NCI-H1930 (cell line): Measurements from ENCODE around the gene ADAMTSL1.

ENCODE experiments used
- DNase-seq, 2 experiments: peaks; one replicate each; lab custom pipeline; 2025; lab: John Stamatoyannopoulos, UW

The ADAMTSL1 gene

DNA sequence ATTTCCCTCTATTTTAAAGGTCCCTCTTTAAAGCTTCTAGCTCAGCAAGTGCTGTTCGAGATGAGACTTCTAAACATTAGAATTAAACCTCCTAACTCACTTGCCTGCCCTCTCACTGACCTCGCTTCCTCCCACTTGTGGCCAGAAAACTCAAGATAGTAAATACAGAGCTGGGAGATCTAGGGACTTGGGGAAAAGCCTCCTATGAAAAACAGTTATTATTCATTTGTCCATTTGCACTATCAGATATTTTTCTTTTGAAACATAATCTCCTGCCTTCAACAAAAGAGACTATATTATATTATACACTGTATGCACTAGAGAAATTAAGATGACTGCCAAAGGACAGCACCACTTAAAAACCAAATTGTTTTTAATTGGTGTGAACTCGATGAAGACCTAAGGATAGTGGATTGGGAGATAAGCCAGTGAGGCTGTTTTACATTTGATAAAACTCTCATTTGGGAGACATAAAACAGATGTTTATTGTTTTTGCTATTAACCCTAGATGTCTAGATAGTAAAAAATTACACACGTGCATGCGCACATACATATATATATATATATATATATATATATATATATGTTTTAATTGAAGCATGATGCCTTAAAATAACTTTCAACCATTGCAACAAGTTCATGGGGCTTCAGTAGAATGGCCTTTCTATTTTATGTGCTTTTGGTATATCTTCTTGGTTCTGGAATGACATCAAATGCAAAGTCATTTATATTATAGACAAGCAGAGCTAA, 229.4 kb downstream of the ADAMTSL1 start:
- DNase-seq = no peak

DNA sequence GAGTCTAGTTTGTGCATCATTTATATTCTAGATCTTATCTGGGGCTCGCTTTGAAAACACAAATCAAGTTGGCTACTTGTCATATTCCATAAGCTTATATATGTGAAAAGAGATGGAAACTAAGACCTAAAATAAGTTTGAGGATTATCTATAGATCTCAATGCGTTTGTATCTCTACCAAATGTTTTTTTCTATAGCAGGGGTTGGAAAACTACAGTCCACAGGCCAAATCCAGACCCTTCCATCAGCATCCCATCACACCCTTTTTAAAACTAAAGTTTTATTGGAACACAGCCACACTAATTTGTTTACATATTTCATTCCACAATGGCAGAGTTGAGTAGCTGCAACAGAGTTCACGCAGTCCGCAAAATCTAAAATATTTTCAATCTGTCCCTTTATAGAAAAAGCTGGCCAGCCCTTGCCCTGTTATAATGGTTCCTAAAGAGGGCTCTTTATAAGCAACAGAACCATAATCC, 230.0 kb downstream of the ADAMTSL1 start:
- no peak for DNase-seq

DNA sequence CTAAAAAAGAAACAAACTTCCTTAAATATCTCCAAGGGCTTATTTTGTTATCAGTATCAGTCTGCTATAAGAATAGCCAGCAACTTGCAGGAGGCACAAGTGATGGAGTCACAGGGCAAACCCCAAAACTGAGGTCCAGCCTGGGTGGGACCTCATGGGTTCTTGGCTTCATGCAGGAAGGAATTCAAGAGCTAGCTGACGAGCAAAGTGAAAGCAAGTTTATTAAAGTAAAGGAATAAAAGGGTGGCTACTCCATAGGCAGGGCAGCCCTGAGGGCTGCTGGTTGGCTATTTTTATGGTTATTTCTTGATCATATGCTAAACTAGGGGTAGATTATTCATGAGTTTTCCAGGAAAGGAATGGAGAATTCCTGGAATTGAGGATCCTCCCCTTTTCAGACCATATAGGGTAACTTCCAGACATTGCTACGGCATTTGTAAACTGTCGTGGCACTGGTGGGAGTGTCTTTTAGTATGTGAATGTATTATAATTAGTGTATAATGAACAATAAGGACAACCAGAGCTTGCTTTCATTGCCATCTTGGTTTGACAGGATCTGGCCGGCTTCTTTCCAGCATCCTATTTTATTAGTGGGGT, 231.9 kb downstream of the ADAMTSL1 start:
- no peak for DNase-seq

DNA sequence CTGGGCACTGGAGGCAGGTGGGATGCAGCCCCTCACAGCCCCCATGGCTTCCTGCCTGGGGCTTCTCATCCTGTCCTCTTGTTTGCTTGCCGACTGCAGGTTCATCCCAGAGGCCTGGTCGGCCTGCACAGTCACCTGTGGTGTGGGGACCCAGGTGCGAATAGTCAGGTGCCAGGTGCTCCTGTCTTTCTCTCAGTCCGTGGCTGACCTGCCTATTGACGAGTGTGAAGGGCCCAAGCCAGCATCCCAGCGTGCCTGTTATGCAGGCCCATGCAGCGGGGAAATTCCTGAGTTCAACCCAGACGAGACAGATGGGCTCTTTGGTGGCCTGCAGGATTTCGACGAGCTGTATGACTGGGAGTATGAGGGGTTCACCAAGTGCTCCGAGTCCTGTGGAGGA, 232.7 kb downstream of the ADAMTSL1 start:
- DNase-seq = no peak

DNA sequence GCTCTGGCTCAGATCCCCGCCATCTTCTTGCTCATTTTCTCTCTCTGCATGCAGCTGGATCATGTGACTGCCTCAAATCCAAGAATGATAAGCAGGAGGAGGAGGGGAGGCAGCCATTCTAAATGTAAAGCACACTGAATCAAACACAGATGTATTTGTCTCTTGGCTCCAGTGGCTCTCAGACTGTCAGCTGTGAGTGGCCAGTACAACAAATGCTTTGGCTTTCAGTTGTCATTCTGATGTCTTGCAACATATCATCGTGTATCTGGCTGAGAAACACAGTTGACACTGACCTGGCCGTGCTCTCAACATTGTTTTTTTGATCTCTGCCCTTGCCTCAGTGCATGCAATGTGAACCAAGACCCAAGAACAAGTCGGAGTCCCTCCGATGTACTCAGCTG, 233.1 kb downstream of the ADAMTSL1 start:
- DNase-seq = no peak

DNA sequence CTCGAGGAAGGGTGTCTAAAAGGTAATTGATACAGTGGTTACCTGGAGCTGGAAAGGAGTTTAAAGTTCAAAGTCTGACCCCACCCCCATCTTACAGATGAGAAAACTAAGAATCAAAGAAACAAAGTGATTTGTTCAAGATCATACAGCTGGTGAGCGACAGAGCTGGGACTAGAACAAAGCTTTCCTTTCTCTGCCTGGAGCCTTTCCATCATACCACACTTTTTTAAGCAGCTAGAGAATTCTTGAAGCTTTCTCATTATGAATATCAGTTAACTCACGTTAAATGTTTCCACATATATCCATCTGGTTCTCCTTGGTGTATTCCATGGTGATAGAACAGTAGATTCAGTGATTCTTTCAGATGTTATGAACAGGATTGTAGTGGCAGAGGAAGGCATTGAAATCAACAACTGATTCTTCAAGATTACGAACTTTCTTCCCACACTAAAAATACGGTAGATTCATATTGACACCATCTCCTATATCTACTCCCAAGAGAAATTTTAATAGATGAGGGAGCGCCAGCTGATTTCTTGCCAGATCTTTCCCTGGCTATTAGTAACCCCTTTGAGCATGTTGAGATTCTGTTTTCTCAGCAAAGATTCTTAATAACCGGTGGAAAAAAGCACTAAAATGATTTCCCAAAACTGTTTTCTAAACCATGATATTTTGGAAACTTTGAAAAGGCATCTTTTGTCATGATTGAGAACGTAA, 233.7 kb downstream of the ADAMTSL1 start:
- no peak for DNase-seq

DNA sequence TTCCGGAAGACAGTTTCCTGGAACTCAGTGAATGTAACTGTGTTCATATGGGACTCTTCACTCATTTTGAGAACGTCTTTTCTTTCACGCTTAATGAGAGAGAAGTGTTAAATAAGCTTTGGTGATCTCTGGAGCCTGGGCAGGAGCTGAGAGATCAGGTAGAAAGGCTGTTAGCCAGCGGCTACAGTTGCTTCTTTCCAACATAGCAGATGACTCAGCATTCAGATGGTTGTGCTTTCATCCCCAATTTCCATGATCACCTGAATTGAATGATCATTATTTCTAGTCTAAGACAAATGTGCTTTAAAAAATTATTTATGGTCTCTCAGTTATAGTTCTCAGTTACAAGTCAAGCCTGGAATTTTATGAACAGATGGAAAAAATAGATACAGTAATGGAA, 234.5 kb downstream of the ADAMTSL1 start:
- DNase-seq = no peak

DNA sequence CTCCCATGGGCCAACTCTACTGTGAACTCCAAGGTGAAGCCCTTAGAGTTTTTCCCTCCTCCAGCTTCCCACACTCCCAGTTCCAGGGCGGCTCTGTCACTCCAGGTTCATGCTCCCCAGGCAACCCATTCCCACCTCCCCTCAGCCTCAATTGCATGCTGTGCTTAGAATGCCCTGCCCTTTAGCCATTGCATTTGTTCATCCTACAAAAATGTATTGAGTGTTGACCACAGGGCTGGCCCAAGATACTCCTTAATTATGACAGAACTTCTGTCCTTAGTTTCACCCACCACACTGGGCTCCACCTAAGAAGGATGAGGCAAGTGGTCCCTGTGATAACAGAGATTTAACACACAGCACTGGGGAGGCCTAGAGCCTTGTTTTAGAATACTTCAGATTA, 236.1 kb downstream of the ADAMTSL1 start:
- no peak for DNase-seq

DNA sequence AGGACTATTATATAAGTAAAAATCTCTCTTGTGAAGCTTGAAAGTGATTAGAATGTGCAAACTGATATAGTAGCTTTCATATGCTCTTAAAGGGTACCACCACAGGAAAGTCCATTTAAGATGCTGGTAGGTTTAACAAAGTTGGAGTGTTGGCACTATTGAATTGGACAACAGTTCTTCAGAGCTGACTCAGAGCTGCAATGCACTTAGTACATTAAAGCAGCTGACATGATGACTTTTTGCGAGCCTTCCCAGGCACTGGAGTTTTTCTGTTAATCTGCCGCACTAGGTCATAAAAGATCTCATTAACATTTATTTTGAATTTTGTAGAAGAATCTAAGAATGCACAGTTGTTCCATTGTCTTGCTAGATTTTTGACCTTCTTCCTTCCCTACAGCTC, 243.8 kb downstream of the ADAMTSL1 start:
- DNase-seq = no peak

DNA sequence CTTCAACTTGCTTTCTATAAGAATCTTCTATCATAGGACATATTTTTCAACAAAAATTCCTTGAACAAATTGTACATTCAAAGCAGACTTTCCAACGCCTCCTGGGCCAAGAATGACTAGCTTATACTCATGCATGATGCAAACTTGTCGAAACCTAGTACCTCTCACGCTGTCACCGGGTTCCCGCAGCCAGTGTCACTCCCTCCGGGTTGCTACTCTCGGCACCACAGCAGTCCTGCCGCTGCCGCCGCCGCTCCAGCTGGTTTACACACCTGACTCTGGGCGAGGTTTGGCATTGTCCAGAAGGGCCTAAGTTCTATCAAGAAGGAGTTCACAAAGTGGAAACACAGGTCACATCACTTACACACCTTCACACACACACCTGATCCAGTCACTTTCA, 244.4 kb downstream of the ADAMTSL1 start:
- no peak for DNase-seq

DNA sequence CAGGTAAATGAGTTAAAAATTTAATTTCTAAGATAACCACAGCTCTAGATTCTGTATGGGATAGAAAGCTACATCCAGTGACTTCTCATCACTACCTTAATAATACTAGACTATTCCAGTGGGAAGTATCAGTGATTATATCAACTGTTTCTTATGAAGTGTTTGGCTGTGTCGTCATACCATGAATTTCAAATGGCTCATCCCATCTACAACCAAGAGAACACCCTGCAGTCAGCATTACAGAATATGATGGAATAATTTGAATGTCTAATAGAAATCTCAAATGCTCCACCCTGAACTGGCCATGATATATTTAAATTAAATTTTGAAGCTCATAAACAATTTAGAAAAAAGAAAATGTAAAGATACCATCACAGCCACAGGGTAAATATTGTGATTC, 245.0 kb downstream of the ADAMTSL1 start:
- no peak for DNase-seq

DNA sequence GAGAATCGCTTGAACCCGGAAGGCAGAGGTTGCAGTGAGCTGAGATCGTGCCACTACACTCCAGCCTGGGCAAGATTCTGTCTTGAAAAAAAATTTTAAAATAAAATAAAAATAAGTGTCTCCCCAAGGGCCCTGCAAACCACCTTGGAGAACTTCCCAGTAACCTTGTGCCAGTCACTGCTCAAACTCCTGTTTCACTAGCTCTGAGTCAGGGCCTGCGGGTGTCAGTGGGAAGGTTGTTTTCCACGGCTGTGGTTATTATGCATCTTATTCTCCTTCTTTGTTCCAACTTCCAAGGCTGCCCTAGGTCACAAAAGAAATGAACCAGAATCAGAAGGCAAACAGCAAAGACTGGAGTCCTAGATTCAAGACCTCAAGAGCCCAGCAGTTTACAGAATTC, 246.7 kb downstream of the ADAMTSL1 start:
- no peak for DNase-seq

DNA sequence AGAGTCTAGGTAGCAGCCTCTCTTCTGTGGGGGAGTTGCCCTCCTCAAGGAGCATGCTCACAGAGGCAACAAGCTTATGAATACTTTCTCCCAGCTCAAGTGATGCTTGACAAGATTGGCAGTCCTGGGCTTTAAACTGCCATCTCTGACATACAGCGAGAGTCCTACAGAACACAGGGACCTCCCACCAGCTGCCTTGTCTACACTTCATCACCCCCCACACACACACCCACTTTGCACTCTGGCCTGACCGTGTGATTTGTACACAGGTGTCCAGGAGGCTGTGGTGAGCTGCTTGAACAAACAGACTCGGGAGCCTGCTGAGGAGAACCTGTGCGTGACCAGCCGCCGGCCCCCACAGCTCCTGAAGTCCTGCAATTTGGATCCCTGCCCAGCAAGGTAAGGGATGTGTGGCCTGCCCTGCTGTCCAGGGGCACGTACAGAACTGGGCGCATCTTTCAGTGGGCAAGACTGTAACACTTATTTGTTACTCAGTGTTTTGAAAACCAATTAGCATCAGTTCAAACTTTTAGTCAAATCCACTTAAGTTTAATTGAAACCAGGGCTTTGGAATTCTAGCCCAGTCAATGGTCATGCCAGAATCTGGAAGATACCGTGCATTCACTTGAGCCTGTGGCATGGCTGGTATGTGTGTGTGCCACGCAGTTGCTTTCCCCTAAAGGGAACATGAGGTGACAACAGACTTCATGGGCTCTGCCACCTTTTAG, 247.5 kb downstream of the ADAMTSL1 start:
- no peak for DNase-seq

DNA sequence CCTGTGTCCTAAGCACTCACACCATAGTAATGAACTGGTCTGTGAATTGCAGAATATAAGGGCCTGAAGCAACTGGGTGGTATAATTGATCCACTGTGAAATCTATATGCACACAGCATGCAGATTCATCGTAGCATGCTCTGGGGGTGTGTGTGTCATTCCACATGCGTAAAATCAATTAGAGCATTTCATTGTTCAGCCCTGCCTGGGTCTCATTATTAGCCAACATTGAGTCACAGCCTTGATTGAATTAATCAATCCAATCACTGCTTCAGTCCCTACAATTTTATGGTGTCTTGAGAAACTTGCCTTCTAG, 248.0 kb downstream of the ADAMTSL1 start:
- DNase-seq = no peak

DNA sequence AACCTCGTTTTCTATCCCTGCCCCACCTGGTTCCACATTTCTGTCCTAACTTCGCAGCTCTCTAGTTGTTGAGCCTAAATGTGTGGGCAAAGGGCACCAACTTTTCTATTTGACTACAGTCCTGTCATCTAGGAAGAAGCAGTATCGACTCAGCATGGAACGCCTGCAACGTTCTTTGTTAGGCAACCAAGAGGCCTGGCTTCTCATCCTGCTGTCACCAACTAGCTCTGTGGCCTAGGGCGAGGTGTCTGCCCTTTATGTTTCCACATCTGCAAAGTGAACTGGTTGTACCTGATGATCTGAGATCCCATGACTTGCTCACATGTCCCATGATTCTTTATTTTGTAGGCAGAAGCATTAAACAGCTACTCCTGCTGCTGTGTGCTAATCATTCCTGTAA, 248.9 kb downstream of the ADAMTSL1 start:
- no peak for DNase-seq

DNA sequence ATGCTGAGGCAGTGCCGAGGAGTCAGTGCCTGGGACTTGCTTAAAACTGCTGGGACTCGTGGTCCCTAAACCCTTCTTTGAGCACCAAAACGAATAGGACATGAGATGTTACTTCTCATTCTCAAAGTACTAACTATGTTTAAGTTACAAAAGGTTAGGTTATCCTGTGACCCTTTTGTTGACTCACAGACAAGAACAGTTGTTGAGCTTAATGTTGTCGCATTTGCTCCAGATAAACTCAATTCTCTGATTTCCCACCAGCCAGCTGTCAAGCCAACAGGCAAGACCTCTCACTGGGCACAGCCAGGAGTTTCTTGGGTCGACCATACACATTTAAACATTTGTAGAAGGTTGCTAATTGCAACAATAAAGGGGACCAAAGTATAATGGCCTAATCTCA, 249.4 kb downstream of the ADAMTSL1 start:
- no peak for DNase-seq

DNA sequence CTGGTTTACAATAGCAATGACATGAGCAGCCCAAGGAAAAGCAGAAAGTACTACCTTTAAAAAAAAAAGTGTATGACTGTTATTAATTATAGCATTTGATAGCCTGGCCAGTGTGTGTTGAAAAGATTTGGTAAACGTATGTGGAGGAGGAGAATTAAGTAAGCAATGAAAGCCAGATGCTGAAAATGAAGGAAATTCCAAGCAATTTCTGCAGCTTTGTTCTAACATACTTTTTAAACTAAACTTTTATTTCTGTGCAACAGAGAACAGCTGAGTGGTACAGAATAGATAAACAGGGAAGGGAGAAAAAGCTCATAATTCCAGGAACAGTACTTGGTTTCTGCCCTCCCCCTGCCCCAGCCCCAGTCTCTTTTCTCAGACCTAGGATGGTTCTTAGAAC, 252.6 kb downstream of the ADAMTSL1 start:
- DNase-seq = no peak

DNA sequence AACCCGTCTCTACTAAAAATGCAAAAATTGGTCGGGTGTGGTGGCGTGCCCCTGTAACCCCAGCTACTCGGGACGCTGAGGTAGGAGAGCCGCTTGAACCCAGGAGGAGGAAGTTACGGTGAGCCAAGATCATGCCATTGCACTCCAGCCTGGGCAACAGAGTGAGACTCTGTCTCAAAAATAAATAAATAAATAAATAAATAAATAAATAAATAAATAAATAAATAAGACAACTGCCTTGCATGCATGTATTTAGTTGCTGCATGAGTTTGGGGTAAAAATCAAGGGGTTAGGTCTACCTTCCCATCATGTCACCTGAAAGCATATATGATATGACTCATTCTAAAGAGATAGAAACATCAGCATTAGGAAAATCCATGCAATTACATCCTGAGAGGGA, 254.0 kb downstream of the ADAMTSL1 start:
- DNase-seq = no peak

DNA sequence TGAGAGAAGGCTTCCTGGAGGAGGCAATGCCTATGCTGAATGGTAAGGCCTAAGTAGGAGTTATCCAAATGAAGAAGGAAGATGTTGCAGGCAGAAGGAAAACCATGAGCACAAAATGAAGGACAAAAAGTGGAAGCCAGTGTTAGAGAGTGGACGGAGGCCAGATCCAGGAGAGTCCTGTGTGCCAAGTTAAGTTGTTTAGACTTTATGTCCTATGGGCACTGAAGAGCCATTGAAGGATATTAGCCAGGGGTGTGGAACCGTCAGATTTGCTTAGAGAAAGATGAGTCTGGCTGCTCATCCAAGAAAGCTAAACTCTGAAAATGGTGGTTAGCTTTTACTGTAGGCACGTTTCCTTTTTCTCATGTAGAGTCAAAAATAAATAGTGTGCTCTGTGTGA, 254.7 kb downstream of the ADAMTSL1 start:
- DNase-seq = no peak

DNA sequence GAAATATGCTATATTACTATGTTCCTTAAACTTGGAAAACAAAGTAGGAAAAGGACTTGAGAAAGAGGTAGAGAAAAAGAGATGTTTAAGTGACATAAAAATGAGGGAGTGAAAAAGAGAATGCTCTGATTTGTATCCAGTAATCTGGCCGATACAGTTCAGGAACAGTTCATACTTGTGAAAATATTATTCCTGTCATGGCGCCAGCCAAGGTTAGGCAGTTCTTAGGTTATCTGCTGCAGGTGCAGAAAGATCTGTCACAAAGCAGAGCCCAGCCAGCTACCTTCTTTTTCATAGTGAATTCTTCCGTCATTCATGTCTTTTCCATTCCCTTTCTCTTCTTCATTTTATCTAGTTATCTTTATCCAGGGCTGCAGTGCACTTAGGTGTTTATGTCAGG, 256.3 kb downstream of the ADAMTSL1 start:
- DNase-seq = no peak

DNA sequence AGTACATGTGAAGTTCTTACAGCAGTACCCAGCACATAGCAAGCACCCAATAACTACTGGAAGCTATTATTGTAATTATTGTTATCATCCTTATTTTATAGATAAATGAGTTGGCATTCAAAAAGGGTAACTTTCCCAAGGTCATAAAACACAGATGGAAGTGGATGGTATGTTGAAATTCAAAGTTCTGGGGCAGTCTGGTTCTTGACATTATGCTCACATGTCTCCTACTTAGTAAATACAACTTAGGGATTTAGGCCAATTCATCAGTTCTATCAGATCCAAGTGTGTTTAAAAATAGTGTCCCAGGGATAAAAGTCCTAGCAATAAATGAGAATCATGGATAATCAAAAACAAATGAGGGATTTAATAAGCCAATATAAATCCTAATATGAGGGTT, 265.2 kb downstream of the ADAMTSL1 start:
- DNase-seq = no peak

DNA sequence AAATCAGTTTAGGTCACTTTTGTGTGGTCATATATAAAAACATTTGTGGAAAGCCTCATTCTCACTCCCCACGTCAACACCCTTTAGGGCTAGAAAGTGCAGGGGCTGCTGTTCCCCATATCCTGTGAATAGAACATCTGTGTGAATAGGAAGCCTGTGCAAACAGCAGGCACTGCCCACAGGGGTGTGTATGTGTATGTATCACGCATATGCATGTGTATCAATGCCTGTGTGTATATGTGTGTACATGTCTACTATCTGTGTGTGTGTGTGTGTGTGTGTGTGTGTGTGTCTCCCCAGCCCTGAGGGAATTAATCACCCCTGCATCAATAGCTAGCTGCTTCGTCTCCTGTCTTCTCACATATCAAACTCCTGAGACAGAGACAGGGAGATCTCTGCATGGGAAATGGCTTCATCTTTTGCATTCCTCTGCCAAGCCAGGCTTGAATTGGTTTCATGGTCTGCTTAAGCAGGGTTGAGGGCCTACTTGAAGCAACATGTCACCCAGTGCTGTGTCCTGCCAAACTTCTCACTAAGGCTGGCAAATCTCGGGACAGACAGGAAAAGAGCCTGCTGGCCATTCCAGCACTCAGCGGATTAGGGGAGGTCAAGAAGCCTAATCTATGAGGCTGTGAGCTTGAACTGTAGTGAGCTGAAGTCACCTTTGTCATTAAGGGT, 265.8 kb downstream of the ADAMTSL1 start:
- no peak for DNase-seq
